AML-193 (cell line): Measurements from ENCODE around the gene UBE4A.
A peak's percentile ranks its signal among the peaks of the same experiment; 100 is the strongest.
"Not testable (repeated sequence)": the region's sequence is repeated elsewhere in the genome, so short reads cannot be mapped to it uniquely, and the experiment has no call there.

Experiments
- DNase-seq, 2 experiments: peaks; one replicate each; lab custom pipeline; 2025; lab: John Stamatoyannopoulos, UW

Gene UBE4A

DNA sequence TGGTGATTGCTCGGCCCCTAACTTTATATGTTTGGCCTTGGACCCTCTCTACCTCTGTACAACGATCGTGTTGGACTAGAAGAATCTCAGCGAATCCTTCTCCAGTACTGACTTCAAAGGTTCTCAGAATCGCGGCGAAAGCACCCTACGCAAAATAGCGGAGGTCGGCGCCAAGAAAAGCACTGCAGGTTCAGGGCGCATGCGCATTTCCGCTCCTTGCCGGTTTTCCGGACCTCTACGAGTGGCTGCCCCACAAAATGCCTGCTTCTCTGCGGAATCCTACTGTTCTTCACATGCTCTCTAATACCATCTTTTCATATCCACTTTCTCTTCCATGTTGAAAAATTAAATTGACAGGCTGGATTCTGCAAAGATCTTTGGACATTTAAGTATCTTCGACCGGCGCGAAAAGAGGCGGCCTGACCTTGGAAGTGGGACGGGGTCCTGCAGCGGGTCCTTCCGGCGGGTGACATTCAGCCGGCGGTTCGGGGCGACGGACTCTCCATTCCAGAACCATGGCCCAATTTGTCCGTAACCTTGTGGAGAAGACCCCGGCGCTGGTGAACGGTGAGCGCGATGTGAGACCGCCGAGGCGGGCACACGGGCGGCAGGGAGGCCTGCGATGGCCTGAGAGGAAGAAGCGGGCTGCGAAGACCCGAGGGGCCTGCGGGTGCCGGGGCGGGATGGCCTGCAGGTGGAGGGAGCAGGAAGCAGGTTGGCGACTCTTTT is 41.9 kb downstream of the UBE4A start, which contains the start of gene ATP5MG:
Gene ATP5MG, plus strand, starts transcription at position 456 of the 729 bp plus-strand sequence. Its CDS starts 60 bp downstream, at position 516.
- DNase-seq, result peak; percentile 76 to 90

DNA sequence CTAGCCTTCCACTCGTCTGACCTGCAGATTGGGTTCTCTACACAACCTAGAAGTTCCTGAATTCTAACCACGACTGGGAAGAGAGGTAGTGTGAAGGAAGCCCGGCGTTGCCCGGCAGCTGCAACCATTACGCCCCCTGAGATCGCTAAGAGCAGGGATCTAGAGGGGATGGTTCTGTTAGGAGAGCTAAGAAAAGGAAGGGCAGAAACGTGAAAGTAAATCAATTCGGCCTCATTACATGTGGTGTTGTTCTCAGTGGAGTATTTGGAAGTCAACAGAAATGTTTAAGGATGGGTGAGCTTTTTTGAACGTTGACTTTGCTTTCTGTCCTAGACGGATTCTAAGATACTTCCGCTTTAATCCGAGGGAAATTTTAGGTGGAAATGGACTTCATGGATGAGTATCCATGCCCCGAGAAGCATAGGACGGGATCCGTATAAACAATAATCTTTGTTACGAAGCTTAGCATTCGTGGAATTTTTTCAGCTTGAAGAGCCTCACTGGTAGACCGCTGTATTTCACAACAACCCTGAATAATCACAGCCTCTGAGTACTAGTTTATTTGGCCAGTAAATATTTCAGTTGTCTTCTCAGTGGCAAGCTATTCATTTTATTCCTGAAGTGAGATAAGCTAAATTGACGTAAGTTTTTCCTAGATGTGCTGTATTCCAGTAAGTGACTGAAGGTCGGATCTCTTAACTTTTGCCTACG is 42.6 kb downstream of the UBE4A start:
- peak; percentile 29 to 42 for DNase-seq

DNA sequence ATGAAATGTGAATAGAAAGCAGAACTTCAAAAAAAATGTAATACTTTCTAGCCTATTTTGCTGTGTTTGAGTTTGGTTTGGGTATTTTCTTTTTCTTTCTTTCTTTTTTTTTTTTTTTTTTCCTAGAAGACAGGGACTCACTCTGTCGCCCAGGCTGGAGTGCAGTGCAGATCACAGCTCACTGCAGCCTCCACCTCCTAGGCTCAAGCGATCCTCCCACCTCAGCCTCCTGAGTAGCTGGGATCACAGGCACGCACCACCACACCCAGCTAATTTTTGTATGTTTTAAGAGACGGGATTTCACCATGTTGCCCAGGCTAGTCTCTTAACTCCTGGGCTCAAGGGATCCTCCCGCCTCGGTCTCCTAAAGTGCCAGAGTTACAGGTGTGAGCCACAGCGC is 43.2 kb downstream of the UBE4A start:
- not testable (repeated sequence) for DNase-seq

DNA sequence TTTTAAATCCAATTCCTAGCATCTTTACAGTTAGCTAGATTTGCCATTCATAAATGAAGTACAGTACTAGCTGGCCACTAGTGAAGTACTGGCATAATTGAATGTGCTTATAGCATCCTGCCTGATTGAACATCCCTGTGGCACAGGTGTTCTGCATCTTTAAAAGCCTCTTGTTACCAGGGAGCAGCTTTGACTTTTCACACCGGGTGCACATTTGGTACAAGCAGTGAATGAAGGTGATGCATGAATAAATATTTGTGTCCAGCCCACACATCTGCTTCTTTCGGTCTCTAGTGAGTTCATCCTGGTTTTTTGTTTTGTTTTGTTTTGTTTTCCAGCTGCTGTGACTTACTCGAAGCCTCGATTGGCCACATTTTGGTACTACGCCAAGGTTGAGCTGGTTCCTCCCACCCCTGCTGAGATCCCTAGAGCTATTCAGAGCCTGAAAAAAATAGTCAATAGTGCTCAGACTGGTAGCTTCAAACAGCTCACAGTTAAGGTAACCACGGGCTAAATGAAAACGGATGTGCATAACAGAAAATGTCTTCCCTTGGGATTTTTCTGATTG is 47.3 kb downstream of the UBE4A start:
- no peak for DNase-seq

DNA sequence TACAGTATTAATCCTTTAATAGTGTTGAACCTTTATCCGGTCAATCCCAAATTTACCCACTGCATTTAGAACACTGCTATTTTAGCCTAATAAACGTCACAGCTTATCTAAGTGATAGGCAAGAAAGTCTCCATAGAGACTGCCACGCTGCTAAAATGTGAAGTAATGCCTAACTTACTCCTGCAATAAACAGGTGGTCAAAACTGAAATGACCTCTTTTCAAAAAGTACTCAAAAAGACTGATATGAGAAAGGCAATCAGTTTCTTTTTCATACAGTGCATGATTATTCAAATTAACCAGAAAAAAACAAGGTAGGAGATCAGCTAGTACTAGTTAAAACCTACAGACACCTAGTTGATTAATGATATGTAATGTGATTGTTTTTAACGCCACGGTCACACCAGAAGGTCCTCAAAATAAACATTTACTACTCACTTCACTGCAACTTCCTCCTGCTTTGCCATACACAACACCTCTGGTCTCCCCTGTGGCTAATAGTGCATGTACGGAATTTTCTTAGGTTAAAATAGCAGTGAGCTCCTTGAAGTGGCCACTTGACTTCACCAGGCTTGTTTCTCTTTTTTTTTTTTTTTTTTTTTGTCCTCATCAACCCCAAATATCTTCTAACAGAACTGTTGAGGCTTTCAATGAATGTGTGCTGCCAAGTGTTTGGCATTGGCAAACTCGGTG is 50.8 kb downstream of the UBE4A start:
- no peak for DNase-seq

DNA sequence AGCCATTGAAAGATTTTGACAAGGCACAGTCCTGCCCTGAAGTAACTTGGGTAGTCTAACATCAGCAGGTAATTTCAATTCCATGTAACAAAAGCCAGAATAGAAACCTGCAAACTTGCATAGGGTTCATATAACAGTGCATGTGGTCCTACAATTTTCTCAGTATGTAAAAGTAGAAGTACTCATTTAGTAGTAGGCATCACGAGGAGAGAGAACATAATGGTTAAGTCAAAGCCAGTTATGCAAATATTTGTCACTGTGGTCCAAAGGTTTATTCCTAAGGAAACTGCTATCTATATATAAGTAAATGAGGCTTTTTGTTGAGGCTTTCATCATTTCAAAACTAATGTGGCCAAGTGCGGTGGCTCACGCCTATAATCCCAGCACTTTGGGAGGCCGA is 52.1 kb downstream of the UBE4A start:
- no peak for DNase-seq

DNA sequence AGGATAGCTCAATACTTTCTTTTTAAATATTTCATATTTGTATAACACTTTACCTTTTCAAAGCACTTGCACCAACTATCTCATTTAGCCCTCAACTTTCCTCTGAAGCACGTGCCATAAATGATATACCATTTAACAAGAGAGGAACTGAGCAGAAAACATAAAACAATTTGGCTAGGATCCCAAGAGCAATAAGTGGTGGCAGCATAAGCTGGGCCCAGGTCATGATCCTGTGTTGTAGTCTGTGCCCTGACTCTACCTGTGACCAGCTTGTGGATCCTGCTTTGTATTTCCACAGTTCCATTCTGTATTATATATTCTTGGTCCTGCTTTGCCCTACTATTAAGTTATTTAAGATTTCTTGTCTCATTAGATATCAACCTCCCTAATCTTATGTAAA is 53.5 kb downstream of the UBE4A start:
- DNase-seq, result no peak

DNA sequence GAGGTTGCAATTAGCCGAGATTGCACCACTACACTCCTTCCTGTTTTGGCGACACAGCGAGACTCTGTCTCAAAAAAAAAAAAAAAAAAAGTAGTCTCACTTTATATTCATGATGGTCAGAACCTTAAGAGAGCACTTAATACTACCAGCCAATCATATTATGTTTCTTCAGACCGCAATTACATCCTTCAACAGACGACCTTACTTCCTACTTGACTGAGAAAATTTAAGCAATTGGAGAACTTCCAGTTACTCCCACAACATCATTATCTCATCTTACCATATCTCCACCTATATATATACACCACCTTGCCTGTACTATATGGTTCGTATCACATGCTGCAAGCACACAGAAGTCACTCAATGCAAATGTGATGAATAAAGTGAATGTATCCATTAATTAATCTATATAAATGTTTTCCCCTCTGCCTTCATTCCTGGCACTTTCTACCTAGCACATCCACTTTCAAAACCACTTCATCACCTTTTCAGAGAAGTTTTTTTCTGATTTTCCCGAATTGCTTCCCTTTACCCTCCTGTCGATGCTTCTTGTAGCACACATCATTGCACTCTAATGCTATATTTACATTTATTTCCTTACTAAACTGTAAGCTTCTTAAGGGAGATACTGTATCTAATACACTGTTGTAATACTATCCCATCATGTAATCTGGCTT is 55.8 kb downstream of the UBE4A start:
- DNase-seq, result peak; percentile 82 to 83

DNA sequence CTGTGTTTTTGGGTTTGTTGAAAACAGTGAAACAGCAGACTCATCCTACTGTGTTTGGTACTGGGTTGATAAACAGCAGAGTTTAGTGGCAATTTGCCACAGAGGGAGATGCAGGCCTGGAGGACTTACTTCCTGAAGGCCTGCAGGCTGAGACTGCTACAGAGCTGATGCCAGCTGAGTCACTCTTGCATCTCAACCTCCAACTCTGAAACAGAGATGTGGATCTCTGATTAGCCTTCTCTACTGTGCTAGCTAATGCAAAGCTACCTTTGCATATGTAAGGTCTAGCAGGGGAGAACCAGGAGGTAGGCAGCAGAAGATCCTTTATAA is 56.3 kb downstream of the UBE4A start:
- peak; percentile 76 to 89 for DNase-seq

DNA sequence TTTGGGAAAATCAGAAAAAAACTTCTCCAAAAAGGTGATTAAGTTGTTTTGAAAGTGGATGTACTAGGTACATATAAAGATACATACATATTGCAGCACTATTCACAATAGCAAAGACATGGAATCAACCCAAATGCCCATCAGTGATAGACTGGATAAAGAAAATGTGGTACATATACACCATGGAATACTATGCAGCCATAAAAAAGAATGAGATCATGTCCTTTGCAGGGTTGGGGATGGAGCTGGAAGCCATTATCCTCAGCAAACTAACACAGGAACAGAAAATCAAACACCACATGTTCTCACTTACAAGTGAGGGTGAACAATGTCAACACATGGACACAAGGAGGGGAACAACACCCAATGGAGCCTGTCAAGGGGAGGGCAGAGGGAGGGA is 57.5 kb downstream of the UBE4A start:
- not testable (repeated sequence) for DNase-seq

DNA sequence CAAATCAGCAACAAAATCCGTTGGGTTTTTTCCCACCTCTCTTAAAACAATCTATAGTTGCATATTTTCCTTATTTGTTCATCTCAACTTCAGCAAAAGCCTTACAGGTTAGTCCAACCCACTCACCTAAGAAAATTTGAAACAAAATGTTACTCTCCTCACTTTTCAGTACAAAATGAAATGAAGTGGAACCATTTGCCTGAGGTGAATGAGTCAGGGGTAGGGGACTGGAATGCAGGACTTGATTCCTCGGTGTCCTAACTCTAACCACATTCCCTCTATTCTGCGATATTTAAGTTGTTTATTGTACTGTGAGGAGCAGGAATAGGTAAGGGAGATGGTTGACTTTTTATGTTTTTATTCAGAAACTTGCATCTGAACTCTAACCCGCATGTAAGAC is 58.4 kb downstream of the UBE4A start:
- DNase-seq, result no peak

DNA sequence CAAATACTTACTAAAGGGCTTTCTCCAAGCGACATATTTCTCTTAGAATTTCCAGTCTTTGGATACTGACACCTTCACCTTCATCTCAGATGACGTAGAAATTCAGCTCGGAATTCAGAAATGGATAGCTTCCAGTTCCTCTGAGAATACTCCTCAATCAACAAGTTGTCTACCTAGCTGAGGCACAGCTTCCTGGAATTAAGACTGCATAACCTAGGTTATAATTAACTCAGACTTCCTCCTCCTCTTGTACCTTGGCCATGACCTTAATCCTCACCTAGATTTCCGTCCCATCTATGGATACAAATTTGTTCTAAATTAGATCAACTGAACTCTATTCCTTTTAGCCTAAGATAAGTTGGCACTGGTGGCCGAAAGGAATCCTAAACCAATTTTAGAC is 59.4 kb downstream of the UBE4A start:
- no peak for DNase-seq

DNA sequence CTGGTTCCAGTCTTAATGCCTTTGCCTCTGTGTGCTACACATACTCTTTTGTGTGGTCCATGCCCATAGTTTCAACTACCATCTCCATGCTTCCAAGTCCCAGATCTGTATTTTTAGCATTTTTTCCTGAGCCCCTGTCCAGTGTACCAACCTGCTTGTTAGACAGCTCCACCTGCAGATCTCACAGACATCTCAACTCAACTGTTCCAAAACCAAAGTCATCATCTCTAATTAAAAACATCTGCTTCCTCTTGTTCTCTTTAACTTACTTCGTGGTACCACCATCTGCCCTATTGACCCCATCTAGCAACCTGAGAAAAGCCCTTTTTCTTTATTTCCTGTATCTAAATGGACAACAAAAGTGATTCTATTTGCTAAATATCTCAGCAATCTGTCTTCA is 68.3 kb downstream of the UBE4A start:
- DNase-seq, result no peak

DNA sequence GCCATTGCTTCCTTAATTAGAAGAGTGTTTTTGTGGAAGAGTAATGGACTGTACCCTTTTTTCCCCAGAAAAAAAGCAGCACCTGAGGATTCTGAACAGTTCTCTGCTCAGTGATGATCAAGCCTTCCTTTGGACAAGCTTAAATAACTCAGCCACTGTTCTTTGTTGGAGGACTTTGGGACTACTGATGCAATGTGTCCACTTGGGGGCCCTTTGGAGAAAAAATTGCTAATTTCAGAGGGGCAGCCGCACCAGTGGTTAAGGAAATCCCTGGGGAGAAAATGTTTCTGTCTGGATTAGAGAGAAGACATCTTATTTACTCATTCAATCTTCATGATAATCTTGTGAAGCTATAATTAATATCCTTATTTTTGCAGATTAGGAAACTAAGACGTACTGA is 71.6 kb downstream of the UBE4A start:
- DNase-seq, result no peak

DNA sequence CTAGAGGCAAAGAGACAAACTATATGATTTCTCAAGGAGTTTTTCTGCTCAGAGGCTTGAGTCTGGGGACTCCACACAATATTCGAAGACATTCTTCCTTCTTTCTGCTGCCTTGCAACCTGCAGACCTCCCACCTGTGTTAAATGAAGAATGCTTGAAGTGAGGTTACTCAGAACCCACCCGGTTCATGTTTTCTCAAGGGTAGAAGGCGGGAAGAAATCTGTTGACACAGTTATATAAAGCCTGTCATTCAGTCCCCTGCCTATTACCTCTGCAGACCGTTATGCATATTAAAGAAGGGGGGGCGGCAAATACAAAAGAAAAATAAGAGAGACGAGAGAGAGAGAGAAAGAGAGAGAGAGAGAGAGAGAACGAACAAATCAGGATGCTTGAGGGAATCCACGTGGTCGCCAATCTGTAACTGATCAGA is 74.7 kb downstream of the UBE4A start:
- peak in 1 of 2 experiments; percentile 33 for DNase-seq

DNA sequence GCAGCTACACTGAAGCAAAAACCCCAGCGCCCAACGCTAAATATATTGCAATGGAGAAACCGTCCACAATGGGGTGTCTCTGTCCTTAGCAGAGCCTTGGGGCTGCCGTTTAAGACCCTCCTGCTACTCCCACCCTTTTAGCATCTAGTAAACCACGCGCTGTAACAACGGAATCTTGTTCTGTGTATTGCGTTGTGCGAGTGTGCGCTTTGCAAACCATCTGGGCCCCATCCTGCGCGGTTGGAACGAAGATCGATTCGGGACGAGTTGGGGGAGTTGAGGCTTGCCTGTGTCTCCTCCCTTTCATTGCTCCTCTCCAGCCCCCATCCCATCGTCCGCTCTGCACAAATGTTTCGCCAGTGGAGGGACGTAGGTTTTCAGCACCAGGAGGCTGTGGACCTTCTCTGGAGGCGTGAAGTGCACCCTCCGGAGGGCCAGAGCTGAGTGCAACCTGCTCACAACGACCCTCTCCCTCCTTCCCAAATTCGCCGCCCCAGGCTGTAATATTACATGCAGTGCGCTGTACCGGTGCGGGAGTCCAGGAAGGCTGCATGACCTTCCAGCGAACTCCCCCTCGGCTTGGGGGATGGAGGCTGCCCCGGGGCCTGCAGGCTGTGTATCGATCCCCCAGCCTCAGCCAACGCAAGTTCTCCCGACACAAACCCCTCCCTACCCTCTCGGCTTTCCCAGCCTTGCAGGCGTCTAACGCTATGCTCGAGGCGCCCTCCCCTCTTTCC is 75.3 kb downstream of the UBE4A start:
- peak in 1 of 2 experiments; percentile 48 for DNase-seq

DNA sequence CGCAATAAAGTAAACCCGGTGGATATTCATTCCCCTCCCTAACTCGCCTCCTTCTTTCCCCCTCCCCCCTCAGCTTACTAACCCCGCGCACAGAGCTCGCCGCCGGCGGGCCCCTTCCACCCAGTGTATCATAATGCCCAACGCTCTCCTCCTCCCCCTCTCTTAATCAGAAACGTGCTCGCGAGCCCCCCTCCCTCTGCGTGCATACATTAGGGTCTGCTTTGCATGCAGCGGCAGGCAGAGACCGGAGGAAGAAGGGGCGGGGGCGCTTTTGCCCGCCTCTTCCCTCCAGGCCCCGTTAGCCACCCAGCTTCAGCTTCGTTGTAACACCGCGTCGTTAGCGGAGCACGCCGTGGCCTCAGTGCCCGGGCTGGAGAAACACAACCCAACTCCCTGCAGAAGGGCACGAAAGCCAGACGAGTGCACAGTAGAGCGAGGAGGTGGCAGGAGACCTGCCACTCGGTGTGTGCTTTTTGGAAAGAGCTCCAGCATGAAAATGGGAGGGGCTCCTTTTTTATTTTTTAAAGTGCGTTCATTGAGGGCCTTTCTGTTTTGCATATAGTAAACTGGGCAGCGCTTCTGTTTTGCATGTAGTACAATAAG is 76.0 kb downstream of the UBE4A start:
- peak; percentile 39 to 70 for DNase-seq

DNA sequence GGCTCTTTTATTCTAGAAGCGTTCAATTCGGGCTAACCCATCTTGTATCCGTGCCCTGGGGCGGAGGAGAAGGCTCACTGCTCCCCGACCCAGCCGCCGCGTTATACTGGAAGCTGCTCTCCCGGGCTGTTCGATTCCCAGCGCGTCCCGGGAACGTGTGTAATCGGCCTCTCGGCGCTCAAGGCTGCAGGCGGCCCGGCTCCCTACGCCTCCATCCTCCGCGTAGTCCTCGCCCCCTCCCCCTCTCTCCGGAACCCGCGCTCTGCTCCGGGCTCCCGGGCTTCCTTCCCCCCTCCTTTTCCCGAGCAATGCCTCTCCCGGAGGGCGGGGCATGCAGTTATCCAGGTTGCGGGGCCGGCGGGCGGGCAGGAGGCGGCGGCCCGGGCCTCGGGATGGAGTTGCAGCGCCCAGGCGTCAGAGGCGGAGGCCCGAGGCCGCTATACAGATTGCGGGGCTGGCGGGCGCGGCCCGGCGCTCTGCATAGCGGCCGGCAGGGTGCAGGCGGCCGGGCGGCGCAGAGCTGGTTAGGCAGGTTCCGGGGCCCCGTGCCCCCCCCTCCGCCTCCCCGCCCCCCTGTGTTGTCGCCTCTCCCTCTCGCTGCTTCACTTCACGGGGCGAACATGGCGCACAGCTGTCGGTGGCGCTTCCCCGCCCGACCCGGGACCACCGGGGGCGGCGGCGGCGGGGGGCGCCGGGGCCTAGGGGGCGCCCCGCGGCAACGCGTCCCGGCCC is 76.7 kb downstream of the UBE4A start, which contains the start of gene KMT2A:
Gene KMT2A, plus strand, starts transcription at position 600 of the 732 bp plus-strand sequence. Its CDS starts 21 bp downstream, at position 621.
- peak; percentile 89 to 96 for DNase-seq

DNA sequence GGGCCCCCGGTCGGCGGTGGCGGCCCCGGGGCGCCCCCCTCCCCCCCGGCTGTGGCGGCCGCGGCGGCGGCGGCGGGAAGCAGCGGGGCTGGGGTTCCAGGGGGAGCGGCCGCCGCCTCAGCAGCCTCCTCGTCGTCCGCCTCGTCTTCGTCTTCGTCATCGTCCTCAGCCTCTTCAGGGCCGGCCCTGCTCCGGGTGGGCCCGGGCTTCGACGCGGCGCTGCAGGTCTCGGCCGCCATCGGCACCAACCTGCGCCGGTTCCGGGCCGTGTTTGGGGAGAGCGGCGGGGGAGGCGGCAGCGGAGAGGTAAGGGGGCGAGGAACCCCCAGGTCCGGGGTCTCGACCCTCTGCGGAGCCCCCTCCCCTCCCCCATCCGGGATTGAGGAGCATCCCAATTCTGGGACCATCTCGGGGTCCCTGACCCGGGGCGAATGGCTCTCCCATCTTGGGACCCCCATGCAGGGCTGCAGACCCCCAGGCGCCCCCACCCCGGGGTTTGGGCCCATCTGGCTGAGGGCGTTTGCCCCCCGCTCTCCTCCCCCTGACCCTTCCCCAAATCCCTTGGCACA is 77.3 kb downstream of the UBE4A start:
- no peak for DNase-seq
